ENCODE results near the gene DNAJC18.

- TF ChIP-seq OSR1 (CRISPR knock-in tag; IDR thresholded peaks at IDR 0.05) (no peak), CREB5 (CRISPR knock-in tag; IDR thresholded peaks at IDR 0.05; ENCODE audit: low read depth) (no peak), ESRRG (CRISPR knock-in tag; IDR thresholded peaks at IDR 0.05) (no peak), BACH2 (CRISPR knock-in tag; IDR thresholded peaks at IDR 0.05; ENCODE audit: borderline replicate concordance) (no peak), ZFP3 (CRISPR knock-in tag; IDR thresholded peaks at IDR 0.05) (no peak), ZNF565 (CRISPR knock-in tag; conservative IDR thresholded peaks at IDR 0.05; ENCODE audit: low read depth) (no peak), GLIS3 (CRISPR knock-in tag; IDR thresholded peaks at IDR 0.05) (no peak), RARB (CRISPR knock-in tag; IDR thresholded peaks at IDR 0.05) (no peak), ZC3H10 (CRISPR knock-in tag; IDR thresholded peaks at IDR 0.05) (no peak), PATZ1 (CRISPR knock-in tag; IDR thresholded peaks at IDR 0.05; ENCODE audit: borderline replicate concordance) (no peak), CSDC2 (CRISPR knock-in tag; IDR thresholded peaks at IDR 0.05) (no peak), ZNF8 (CRISPR knock-in tag; IDR thresholded peaks at IDR 0.05) (no peak)
These were observed 74.9 kb downstream of the DNAJC18 start for GRCh38 chr5:139364466-139364865.
